ENCODE results near the gene DYNLRB2. TPM values are rescaled to one million over a fixed set of nuclear protein-coding genes. Genes with fewer than 3 reads are reported as not detected.

The DYNLRB2 gene
- total RNA-seq, 1 donor from 2014 or later: not detected

- H3K27me3 Mint-ChIP-seq (ENCODE audit: low read depth): peaks cover 13% of the 10 kb centered on the region
- DNase-seq (ENCODE audit: low spot score): no peak
- H3K4me3 Mint-ChIP-seq (ENCODE audit: low read depth): no peak overlapping the region
- no peak overlapping the region for H3K27ac Mint-ChIP-seq
- H3K9me3 Mint-ChIP-seq: no peaks in the 10 kb centered on the region
- H3K36me3 Mint-ChIP-seq (ENCODE audit: low read depth): no peaks in the 10 kb centered on the region
- intact Hi-C loops (cut with micrococcal nuclease): no loop called here
- H3K4me1 Mint-ChIP-seq (ENCODE audit: low read depth): peaks cover 18% of the 10 kb centered on the region
Measured at GRCh38 chr16:80557037-80557436, 16.2 kb downstream of the DYNLRB2 start.

- intact Hi-C loops (cut with micrococcal nuclease): no loop called here
- DNase-seq (ENCODE audit: low spot score): no peak
- no peak overlapping the region for H3K27ac Mint-ChIP-seq
- H3K36me3 Mint-ChIP-seq (ENCODE audit: low read depth): no peaks in the 10 kb centered on the region
- H3K9me3 Mint-ChIP-seq: no peaks in the 10 kb centered on the region
- peaks cover 14% of the 10 kb centered on the region for H3K27me3 Mint-ChIP-seq (ENCODE audit: low read depth)
- peaks cover 16% of the 10 kb centered on the region for H3K4me1 Mint-ChIP-seq (ENCODE audit: low read depth)
- H3K4me3 Mint-ChIP-seq (ENCODE audit: low read depth): no peak overlapping the region
Measured at GRCh38 chr16:80559369-80559768, 18.6 kb downstream of the DYNLRB2 start.

- peaks cover 4% of the 10 kb centered on the region for H3K9me3 Mint-ChIP-seq
Measured at GRCh38 chr16:80563066-80563465, 22.3 kb downstream of the DYNLRB2 start.

GRCh38 chr16:80564394-80564793 lies 23.6 kb downstream of the DYNLRB2 start:
- Mint-ChIP-seq H3K4me1 (ENCODE audit: low read depth) (peaks cover 40% of the 10 kb centered on the region), H3K9me3 (peaks cover 4% of the 10 kb centered on the region), H3K36me3 (ENCODE audit: low read depth) (no peaks in the 10 kb centered on the region), H3K27ac (no peak overlapping the region), H3K27me3 (ENCODE audit: low read depth) (peaks cover 9% of the 10 kb centered on the region), H3K4me3 (ENCODE audit: low read depth) (no peak overlapping the region)
- intact Hi-C loops (cut with micrococcal nuclease): no loop called here
- DNase-seq (ENCODE audit: low spot score): no peak

More at GRCh38 chr16:80563066-80563465, 22.3 kb downstream of the DYNLRB2 start:
- DNase-seq (ENCODE audit: low spot score): no peak
- Mint-ChIP-seq H3K36me3 (ENCODE audit: low read depth) (no peaks in the 10 kb centered on the region), H3K4me1 (ENCODE audit: low read depth) (peaks cover 31% of the 10 kb centered on the region), H3K27ac (no peak overlapping the region), H3K4me3 (ENCODE audit: low read depth) (no peak overlapping the region), H3K27me3 (ENCODE audit: low read depth) (peaks cover 9% of the 10 kb centered on the region)
- intact Hi-C loops (cut with micrococcal nuclease): no loop called here

- DNase-seq (ENCODE audit: low spot score): peak; percentile 76
- H3K9me3 Mint-ChIP-seq: peaks cover 16% of the 10 kb centered on the region
- peaks cover 5% of the 10 kb centered on the region for H3K36me3 Mint-ChIP-seq (ENCODE audit: low read depth)
- H3K27ac Mint-ChIP-seq: peak overlapping the region; percentile 83
- peaks cover 42% of the 10 kb centered on the region for H3K4me1 Mint-ChIP-seq (ENCODE audit: low read depth)
- H3K27me3 Mint-ChIP-seq (ENCODE audit: low read depth): peaks cover 2% of the 10 kb centered on the region
- intact Hi-C loops (cut with micrococcal nuclease): loop anchor here (1.0 to 5.0 kb wide), 5 partner anchors 11 to 238 kb away; partner anchors contain the start of gene DYNLRB2
- H3K4me3 Mint-ChIP-seq (ENCODE audit: low read depth): peak overlapping the region; percentile 34
Measured at GRCh38 chr16:80569440-80570105, 28.8 kb downstream of the DYNLRB2 start.

- peaks cover 5% of the 10 kb centered on the region for H3K36me3 Mint-ChIP-seq (ENCODE audit: low read depth)
- no peak for DNase-seq (ENCODE audit: low spot score)
- H3K27me3 Mint-ChIP-seq (ENCODE audit: low read depth): peaks cover 2% of the 10 kb centered on the region
- H3K27ac Mint-ChIP-seq: peak overlapping the region; percentile 83
- peaks cover 16% of the 10 kb centered on the region for H3K9me3 Mint-ChIP-seq
- peak overlapping the region; percentile 34 for H3K4me3 Mint-ChIP-seq (ENCODE audit: low read depth)
- peaks cover 38% of the 10 kb centered on the region for H3K4me1 Mint-ChIP-seq (ENCODE audit: low read depth)
- intact Hi-C loops (cut with micrococcal nuclease): no loop called here
Measured at GRCh38 chr16:80570106-80570478, 29.3 kb downstream of the DYNLRB2 start.

GRCh38 chr16:80573700-80574120 lies 32.9 kb downstream of the DYNLRB2 start:
- Mint-ChIP-seq H3K27ac (no peak overlapping the region), H3K4me3 (ENCODE audit: low read depth) (no peak overlapping the region), H3K27me3 (ENCODE audit: low read depth) (peaks cover 2% of the 10 kb centered on the region), H3K9me3 (peaks cover 12% of the 10 kb centered on the region), H3K4me1 (ENCODE audit: low read depth) (peaks cover 25% of the 10 kb centered on the region), H3K36me3 (ENCODE audit: low read depth) (peaks cover 5% of the 10 kb centered on the region)
- intact Hi-C loops (cut with micrococcal nuclease): no loop called here
- no peak for DNase-seq (ENCODE audit: low spot score)

- Mint-ChIP-seq H3K27me3 (ENCODE audit: low read depth) (peaks cover 2% of the 10 kb centered on the region), H3K4me1 (ENCODE audit: low read depth) (peaks cover 20% of the 10 kb centered on the region), H3K27ac (no peak overlapping the region), H3K36me3 (ENCODE audit: low read depth) (peaks cover 6% of the 10 kb centered on the region), H3K4me3 (ENCODE audit: low read depth) (no peak overlapping the region), H3K9me3 (peaks cover 11% of the 10 kb centered on the region)
- no peak for DNase-seq (ENCODE audit: low spot score)
- intact Hi-C loops (cut with micrococcal nuclease): no loop called here
Measured at GRCh38 chr16:80576343-80576912, 35.6 kb downstream of the DYNLRB2 start.

GRCh38 chr16:80577485-80578280 lies 36.9 kb downstream of the DYNLRB2 start:
- peaks cover 5% of the 10 kb centered on the region for H3K36me3 Mint-ChIP-seq (ENCODE audit: low read depth)
- H3K4me3 Mint-ChIP-seq (ENCODE audit: low read depth): no peak overlapping the region
- peaks cover 29% of the 10 kb centered on the region for H3K4me1 Mint-ChIP-seq (ENCODE audit: low read depth)
- H3K27ac Mint-ChIP-seq: no peak overlapping the region
- peaks cover 3% of the 10 kb centered on the region for H3K9me3 Mint-ChIP-seq
- no peak for DNase-seq (ENCODE audit: low spot score)
- intact Hi-C loops (cut with micrococcal nuclease): no loop called here
- no peaks in the 10 kb centered on the region for H3K27me3 Mint-ChIP-seq (ENCODE audit: low read depth)

GRCh38 chr16:80580109-80580832 lies 39.5 kb downstream of the DYNLRB2 start:
- peaks cover 5% of the 10 kb centered on the region for H3K36me3 Mint-ChIP-seq (ENCODE audit: low read depth)
- peak overlapping the region; percentile 82 for H3K4me3 Mint-ChIP-seq (ENCODE audit: low read depth)
- intact Hi-C loops (cut with micrococcal nuclease): loop anchor here (1.0 to 10.0 kb wide), 15 partner anchors 11 to 1805 kb away; partner anchors contain the start of gene MAF
- peak; percentile 76 for DNase-seq (ENCODE audit: low spot score)
- peak overlapping the region; percentile 99 for H3K27ac Mint-ChIP-seq
- no peaks in the 10 kb centered on the region for H3K27me3 Mint-ChIP-seq (ENCODE audit: low read depth)
- H3K9me3 Mint-ChIP-seq: peaks cover 11% of the 10 kb centered on the region
- H3K4me1 Mint-ChIP-seq (ENCODE audit: low read depth): peaks cover 51% of the 10 kb centered on the region

- DNase-seq (ENCODE audit: low spot score): peak; percentile 42
- peaks cover 19% of the 10 kb centered on the region for H3K36me3 Mint-ChIP-seq (ENCODE audit: low read depth)
- H3K27me3 Mint-ChIP-seq (ENCODE audit: low read depth): peaks cover 14% of the 10 kb centered on the region
- H3K4me1 Mint-ChIP-seq (ENCODE audit: low read depth): peaks cover 68% of the 10 kb centered on the region
- H3K4me3 Mint-ChIP-seq (ENCODE audit: low read depth): no peak overlapping the region
- intact Hi-C loops (cut with micrococcal nuclease): loop anchor here (5.0 to 10.0 kb wide), 9 partner anchors 109 to 1809 kb away; partner anchors contain the start of gene MAF
- peaks cover 26% of the 10 kb centered on the region for H3K9me3 Mint-ChIP-seq
- H3K27ac Mint-ChIP-seq: peak overlapping the region; percentile 21
Measured at GRCh38 chr16:80583466-80583865, 42.7 kb downstream of the DYNLRB2 start.

GRCh38 chr16:80585764-80586163 lies 45.0 kb downstream of the DYNLRB2 start:
- H3K36me3 Mint-ChIP-seq (ENCODE audit: low read depth): peaks cover 19% of the 10 kb centered on the region
- H3K4me3 Mint-ChIP-seq (ENCODE audit: low read depth): no peak overlapping the region
- H3K27me3 Mint-ChIP-seq (ENCODE audit: low read depth): peaks cover 22% of the 10 kb centered on the region
- intact Hi-C loops (cut with micrococcal nuclease): loop anchor here (10.0 kb wide), 3 partner anchors 981 to 1811 kb away; partner anchors contain the start of gene MAF
- no peak overlapping the region for H3K27ac Mint-ChIP-seq
- peaks cover 26% of the 10 kb centered on the region for H3K9me3 Mint-ChIP-seq
- H3K4me1 Mint-ChIP-seq (ENCODE audit: low read depth): peaks cover 68% of the 10 kb centered on the region
- DNase-seq (ENCODE audit: low spot score): no peak

Measured in activated T-helper 2 cell treated with anti-CD3 and anti-CD28 coated beads, Interferon-gamma antibody, Interleukin-2, Interleukin-4, amounts not matched to agents 10 μg/mL and 5 μg/mL and 100 μg/mL, durations not matched to agents 14 hours and 24 hours and 36 hours (primary cell).